Activated CD4-positive, alpha-beta T cell treated with anti-CD3 and anti-CD28 coated beads for 24 hours (primary cell): Measurements from ENCODE around the gene CEP68.
A peak's percentile ranks its signal among the peaks of the same experiment; 100 is the strongest.
"Not testable (repeated sequence)": the region's sequence is repeated elsewhere in the genome, so short reads cannot be mapped to it uniquely, and the experiment has no call there.

Experiments used
- DNase-seq, 2 donors: peaks; one replicate each; pipeline ENCODE4 v3.0.0-alpha.2; 2020; ENCODE audit warnings: low read depth in 2 of 2

CEP68 gene

GRCh38 chr2:65079017-65079416 lies 22.8 kb downstream of the CEP68 start:
- no peak for DNase-seq

GRCh38 chr2:65081232-65081685 lies 25.0 kb downstream of the CEP68 start:
- no peak for DNase-seq

GRCh38 chr2:65085148-65085547 lies 28.9 kb downstream of the CEP68 start:
- no peak for DNase-seq

GRCh38 chr2:65092791-65093190 lies 36.6 kb downstream of the CEP68 start:
- no peak for DNase-seq

- no peak for DNase-seq
Observed at GRCh38 chr2:65093211-65093610, 37.0 kb downstream of the CEP68 start.

GRCh38 chr2:65096948-65097347 lies 40.7 kb downstream of the CEP68 start:
- no peak for DNase-seq

GRCh38 chr2:65097844-65098243 lies 41.6 kb downstream of the CEP68 start:
- no peak for DNase-seq

GRCh38 chr2:65098741-65099140 lies 42.5 kb downstream of the CEP68 start:
- no peak for DNase-seq

GRCh38 chr2:65101071-65101470 lies 44.9 kb downstream of the CEP68 start:
- no peak for DNase-seq

- no peak for DNase-seq
Observed at GRCh38 chr2:65103013-65103715, 46.9 kb downstream of the CEP68 start.

- DNase-seq: no peak
Observed at GRCh38 chr2:65107530-65107929, 51.3 kb downstream of the CEP68 start.

- DNase-seq: no peak
Observed at GRCh38 chr2:65108780-65109179, 52.6 kb downstream of the CEP68 start.

GRCh38 chr2:65112633-65113032 lies 56.4 kb downstream of the CEP68 start:
- DNase-seq: no peak

GRCh38 chr2:65113229-65113628 lies 57.0 kb downstream of the CEP68 start:
- no peak for DNase-seq

- no peak for DNase-seq
Observed at GRCh38 chr2:65113816-65114215, 57.6 kb downstream of the CEP68 start.

- no peak for DNase-seq
Observed at GRCh38 chr2:65114921-65115320, 58.7 kb downstream of the CEP68 start.

- no peak for DNase-seq
Observed at GRCh38 chr2:65116645-65117044, 60.4 kb downstream of the CEP68 start.

- DNase-seq: no peak
Observed at GRCh38 chr2:65120990-65121693, 64.9 kb downstream of the CEP68 start.

- no peak for DNase-seq
Observed at GRCh38 chr2:65122313-65122712, 66.1 kb downstream of the CEP68 start.

GRCh38 chr2:65125457-65125856 lies 69.2 kb downstream of the CEP68 start:
- not testable (repeated sequence) for DNase-seq

GRCh38 chr2:65128297-65129190 lies 72.3 kb downstream of the CEP68 start:
- no peak for DNase-seq

- DNase-seq: peak in 1 of 2 donors; percentile 6
Observed at GRCh38 chr2:65129286-65129825, 73.1 kb downstream of the CEP68 start.
